SU-DHL-6 (cell line): Measurements from ENCODE around the gene HSPB8.

Experiments used
- H2AFZ ChIP-seq: fragments of 200-600 bp; sonication (generic); 2 replicates; pipeline ENCODE4 v1.6.1; 2014; ENCODE audit warnings: low read depth, mild to moderate bottlenecking, moderate library complexity, mixed read lengths, antibody characterized with exemption, low read length; ENCODE audit not compliant: severe bottlenecking
- H3F3A ChIP-seq: fragments of 200-600 bp; shearing (Covaris generic); 2 replicates; pipeline ENCODE4 v1.6.0; 2016; ENCODE audit warnings: antibody characterized with exemption, mild to moderate bottlenecking; ENCODE audit not compliant: insufficient read depth
- H3K27ac ChIP-seq: fragments of 200-600 bp; sonication (generic); 2 replicates; pipeline ENCODE4 v1.5.1; 2016; ENCODE audit warnings: low read depth, mild to moderate bottlenecking, low read length, moderate library complexity, mixed read lengths
- H3K27me3 ChIP-seq: fragments of 200-600 bp; sonication (generic), shearing (Covaris generic); 2 replicates; pipeline ENCODE4 v1.6.0; 2014; ENCODE audit warnings: mild to moderate bottlenecking, low read length
- H3K36me3 ChIP-seq: fragments of 200-600 bp; sonication (generic); 2 replicates; pipeline ENCODE4 v1.6.1; 2014; ENCODE audit warnings: mild to moderate bottlenecking, low read length, mixed read lengths
- H3K4me2 ChIP-seq: fragments of 300-600, 200-600 bp; shearing (Covaris generic), sonication (generic); 2 replicates; pipeline ENCODE4 v1.6.0; 2014; ENCODE audit warnings: low read length, low read depth, mild to moderate bottlenecking; ENCODE audit not compliant: poor library complexity, severe bottlenecking
- H3K4me3 ChIP-seq: fragments of 200-600 bp; sonication (generic); 2 replicates; pipeline ENCODE4 v1.5.1; 2014; ENCODE audit warnings: antibody characterized with exemption, low read length, mild to moderate bottlenecking, mixed read lengths; ENCODE audit not compliant: insufficient read depth, poor library complexity, severe bottlenecking
- H3K79me2 ChIP-seq: fragments of 200-600 bp; sonication (generic); 2 replicates; pipeline ENCODE4 v1.6.1; 2014; ENCODE audit warnings: mild to moderate bottlenecking, low read length, moderate library complexity; ENCODE audit not compliant: insufficient read depth
- H3K9ac ChIP-seq: fragments of 200-600 bp; sonication (generic); 2 replicates; pipeline ENCODE4 v1.7.0; 2014; ENCODE audit warnings: mild to moderate bottlenecking, low read length
- H3K9me2 ChIP-seq: fragments of 200-600 bp; sonication (generic); replicated peaks from 2 replicates; pipeline ENCODE4 v1.6.1; 2014; ENCODE audit warnings: low read length; ENCODE audit not compliant: insufficient read depth
- H3K9me3 ChIP-seq: fragments of 200-600 bp; sonication (generic); 2 replicates; pipeline ENCODE4 v1.6.1; 2014; ENCODE audit warnings: low read length, mixed read lengths; ENCODE audit not compliant: insufficient read depth
- H4K20me1 ChIP-seq: fragments of 200-600 bp; sonication (generic); 2 replicates; pipeline ENCODE4 v1.6.1; 2014; ENCODE audit warnings: low read depth, mild to moderate bottlenecking, antibody characterized with exemption, low read length, moderate library complexity, mixed read lengths
- CTCF ChIP-seq: fragments of 200-600 bp; sonication (generic); IDR thresholded peaks from one replicate; pipeline ENCODE4 v1.5.1; 2017; ENCODE audit warnings: antibody characterized with exemption, mild to moderate bottlenecking, low read length, moderate library complexity; ENCODE audit not compliant: insufficient read depth, poor library complexity, severe bottlenecking
- EZH2phosphoT487 ChIP-seq: fragments of 200-600 bp; sonication (generic), shearing (Covaris generic); conservative IDR thresholded peaks from 2 replicates; pipeline ENCODE4 v1.6.1; 2018; ENCODE audit warnings: mild to moderate bottlenecking, antibody characterized with exemption, low read length, moderate library complexity, mixed read lengths

The HSPB8 gene

GRCh38 chr12:119204131-119204530 is 25.4 kb downstream of the HSPB8 start:
- no peaks in the 10 kb centered on the region for H3K27me3 ChIP-seq
- no peak overlapping the region for H2AFZ ChIP-seq
- H3F3A ChIP-seq = no peaks in the 10 kb centered on the region
- no peaks in the 10 kb centered on the region for H3K79me2 ChIP-seq
- no peaks in the 10 kb centered on the region for H3K9me2 ChIP-seq
- H4K20me1 ChIP-seq = no peaks in the 10 kb centered on the region
- no peaks in the 10 kb centered on the region for H3K9me3 ChIP-seq
- no peak overlapping the region for H3K27ac ChIP-seq
- H3K4me3 ChIP-seq = no peak overlapping the region
- H3K36me3 ChIP-seq = no peaks in the 10 kb centered on the region
- H3K4me2 ChIP-seq = no peak overlapping the region
- TF ChIP-seq CTCF (no peak), EZH2phosphoT487 (no peak)
- no peak overlapping the region for H3K9ac ChIP-seq

GRCh38 chr12:119204671-119205285 is 26.0 kb downstream of the HSPB8 start:
- H3K9me3 ChIP-seq = no peaks in the 10 kb centered on the region
- H3K9ac ChIP-seq = no peak overlapping the region
- TF ChIP-seq EZH2phosphoT487 (no peak), CTCF (no peak)
- H3K27me3 ChIP-seq = no peaks in the 10 kb centered on the region
- H3K36me3 ChIP-seq = no peaks in the 10 kb centered on the region
- H3F3A ChIP-seq = no peaks in the 10 kb centered on the region
- H3K4me2 ChIP-seq = no peak overlapping the region
- H3K4me3 ChIP-seq = no peak overlapping the region
- H3K79me2 ChIP-seq = no peaks in the 10 kb centered on the region
- H3K27ac ChIP-seq = no peak overlapping the region
- H2AFZ ChIP-seq = no peak overlapping the region
- H4K20me1 ChIP-seq = no peaks in the 10 kb centered on the region
- no peaks in the 10 kb centered on the region for H3K9me2 ChIP-seq

- Histone ChIP-seq H3F3A (no peaks in the 10 kb centered on the region), H3K4me2 (no peak overlapping the region), H2AFZ (no peak overlapping the region), H3K9ac (no peak overlapping the region), H4K20me1 (no peaks in the 10 kb centered on the region), H3K27ac (no peak overlapping the region), H3K9me3 (no peaks in the 10 kb centered on the region), H3K36me3 (no peaks in the 10 kb centered on the region), H3K4me3 (no peak overlapping the region), H3K27me3 (no peaks in the 10 kb centered on the region), H3K79me2 (no peaks in the 10 kb centered on the region), H3K9me2 (no peaks in the 10 kb centered on the region)
- TF ChIP-seq CTCF (no peak), EZH2phosphoT487 (no peak)
These were observed 27.8 kb downstream of the HSPB8 start for GRCh38 chr12:119206348-119207062.
